HG02938 (cell line): ENCODE measurements around the gene FOXF1.

ENCODE experiments used
- ATAC-seq: cut with Tn5 transposase; IDR thresholded peaks from one replicate; pipeline ENCODE4 v1.9.1; 2021; ENCODE audit warnings: mild to moderate bottlenecking, moderate library complexity; ENCODE audit not compliant: unreplicated experiment

Gene FOXF1

DNA sequence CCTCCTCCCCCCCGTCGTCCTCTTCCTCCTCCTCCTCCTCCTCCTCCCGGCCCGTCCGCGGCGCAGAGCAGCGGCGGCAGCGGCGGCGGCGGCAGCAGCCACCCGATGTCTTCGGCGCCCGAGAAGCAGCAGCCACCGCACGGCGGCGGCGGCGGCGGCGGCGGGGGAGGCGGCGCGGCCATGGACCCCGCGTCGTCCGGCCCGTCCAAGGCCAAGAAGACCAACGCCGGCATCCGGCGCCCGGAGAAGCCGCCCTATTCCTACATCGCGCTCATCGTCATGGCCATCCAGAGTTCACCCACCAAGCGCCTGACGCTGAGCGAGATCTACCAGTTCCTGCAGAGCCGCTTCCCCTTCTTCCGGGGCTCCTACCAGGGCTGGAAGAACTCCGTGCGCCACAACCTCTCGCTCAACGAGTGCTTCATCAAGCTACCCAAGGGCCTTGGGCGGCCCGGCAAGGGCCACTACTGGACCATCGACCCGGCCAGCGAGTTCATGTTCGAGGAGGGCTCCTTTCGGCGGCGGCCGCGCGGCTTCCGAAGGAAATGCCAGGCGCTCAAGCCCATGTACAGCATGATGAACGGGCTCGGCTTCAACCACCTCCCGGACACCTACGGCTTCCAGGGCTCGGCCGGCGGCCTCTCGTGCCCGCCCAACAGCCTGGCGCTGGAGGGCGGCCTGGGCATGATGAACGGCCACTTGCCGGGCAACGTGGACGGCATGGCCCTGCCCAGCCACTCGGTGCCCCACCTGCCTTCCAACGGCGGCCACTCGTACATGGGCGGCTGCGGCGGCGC, at the start of gene FOXF1:
TSS of gene FOXF1 (plus strand) at position 63 of the 797 bp plus-strand sequence. CDS start at position 106, 43 bp downstream.
- no peak for ATAC-seq

DNA sequence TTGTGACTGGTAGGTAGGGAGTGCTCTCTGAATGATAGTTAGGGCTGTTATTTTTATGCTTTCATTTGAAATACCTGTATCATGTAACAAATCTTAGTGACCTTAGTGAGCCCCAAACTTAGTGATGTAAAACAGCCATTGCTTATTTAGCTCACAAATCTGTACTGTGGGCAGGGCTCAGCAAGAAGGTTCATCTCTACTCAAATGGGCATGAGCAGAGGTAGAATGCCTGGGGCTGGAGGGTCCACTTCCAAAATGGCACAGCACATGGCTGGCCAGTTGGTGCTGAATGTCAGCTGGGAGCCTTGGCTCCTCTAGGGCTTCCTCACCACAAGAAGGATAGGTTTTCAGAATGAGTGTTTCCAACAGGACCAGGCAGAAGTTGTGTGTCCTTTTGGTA, 49.3 kb upstream of the FOXF1 start:
- no peak for ATAC-seq

DNA sequence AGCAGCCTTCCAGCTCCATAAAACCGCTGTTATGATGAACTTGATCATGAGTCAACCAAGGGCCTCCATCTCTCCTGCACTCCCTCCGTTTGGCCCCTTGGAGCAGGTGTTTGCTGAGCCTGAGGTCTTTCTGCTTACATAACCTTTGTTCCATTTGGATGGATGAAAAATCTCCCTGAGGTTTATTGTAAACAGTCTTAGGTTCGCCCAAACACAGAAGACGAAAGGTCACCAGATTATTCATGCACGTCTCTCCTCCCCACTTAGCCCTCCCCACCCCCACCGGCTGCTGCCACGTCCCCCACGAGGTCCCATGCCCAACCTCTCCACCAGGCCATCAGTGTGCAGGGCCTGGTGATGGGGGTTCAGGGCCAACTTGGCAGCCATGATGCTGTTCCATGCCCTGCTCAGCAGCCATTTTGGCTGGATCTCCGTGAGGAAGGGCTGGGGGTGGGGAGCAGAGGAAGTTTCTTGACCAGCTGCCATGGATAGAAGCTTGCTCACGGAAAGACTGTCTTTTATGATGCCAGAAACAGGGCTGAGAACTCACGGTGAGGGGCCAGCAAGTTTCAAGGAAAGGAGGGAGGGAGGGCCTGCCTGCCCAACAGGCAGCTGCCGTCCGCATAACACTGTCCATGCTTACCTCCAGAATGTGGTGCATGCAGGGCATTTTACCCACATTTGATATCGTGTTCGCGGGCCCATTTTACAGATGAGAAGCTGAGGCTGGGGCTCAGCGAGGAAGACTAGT, 47.8 kb upstream of the FOXF1 start:
- no peak for ATAC-seq

DNA sequence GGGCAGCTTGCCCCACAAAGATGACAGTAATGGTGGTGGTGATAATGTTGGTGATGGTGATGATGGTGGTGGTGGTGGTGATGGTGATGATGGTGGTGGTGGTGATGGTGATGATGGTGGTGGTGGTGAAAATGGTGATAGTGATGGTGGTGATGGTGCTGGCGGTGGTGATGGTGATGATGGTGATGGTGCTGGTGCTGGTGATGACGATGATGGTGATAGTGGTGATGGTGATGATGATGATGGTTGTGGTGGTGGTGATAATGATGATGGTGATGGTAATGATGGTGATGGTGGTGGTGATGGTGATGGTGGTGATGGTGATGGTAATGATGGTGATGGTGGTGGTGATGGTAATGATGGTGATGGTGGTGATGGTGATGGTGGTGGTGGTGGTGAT, 46.3 kb upstream of the FOXF1 start:
- ATAC-seq, result no peak

DNA sequence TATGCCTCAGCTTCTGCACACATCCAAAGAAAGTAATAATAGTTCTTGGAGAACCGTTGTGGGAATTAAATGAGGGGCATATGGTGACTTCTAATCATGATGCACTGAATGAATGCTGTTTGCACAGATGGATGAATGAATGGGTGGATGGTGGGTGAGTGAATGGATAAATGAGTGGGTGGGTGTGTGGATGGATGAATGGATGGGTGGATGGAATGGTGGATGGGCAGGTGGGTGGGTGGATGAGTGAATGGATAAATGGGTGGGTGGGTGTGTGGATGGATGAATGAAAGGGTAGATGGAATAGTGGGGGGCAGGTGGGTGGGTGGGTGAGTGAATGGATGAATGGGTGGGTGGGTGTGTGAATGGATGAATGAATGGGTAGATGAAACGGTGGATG, 44.9 kb upstream of the FOXF1 start:
- no peak for ATAC-seq

DNA sequence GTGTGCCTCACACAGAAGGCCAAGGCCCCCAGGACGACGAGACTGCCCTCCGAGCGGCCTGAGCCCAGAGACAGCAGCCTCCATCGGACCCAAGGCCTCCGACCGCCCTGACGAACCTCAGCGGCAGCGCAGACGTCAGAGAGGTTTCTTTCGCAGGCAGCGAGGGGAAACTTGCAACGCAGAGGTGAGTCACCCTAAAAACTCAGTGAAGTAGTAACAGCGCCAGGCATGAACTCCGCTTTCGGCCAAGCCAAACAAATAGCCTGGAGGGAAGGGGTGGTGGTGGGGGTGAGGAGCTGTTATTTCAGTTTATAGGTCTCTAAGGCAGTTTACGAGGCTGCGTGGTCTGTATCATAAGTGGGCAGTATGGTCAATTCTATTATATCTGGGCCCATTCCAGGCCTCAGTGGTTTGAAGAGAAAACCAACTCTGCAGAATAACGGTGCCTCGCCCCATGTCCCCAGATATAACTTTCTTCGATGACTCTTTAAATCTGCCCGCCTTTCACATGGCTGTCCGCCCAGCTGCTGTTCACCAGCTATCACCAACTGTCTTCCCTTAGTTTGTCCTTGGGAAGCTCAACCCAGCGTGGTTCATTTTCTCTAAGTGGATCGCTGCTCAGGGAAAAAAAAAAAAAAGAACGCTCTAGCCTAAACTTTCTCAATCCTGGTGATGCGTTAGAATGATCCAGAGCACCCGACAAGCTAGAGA, 43.5 kb upstream of the FOXF1 start:
- no peak for ATAC-seq

DNA sequence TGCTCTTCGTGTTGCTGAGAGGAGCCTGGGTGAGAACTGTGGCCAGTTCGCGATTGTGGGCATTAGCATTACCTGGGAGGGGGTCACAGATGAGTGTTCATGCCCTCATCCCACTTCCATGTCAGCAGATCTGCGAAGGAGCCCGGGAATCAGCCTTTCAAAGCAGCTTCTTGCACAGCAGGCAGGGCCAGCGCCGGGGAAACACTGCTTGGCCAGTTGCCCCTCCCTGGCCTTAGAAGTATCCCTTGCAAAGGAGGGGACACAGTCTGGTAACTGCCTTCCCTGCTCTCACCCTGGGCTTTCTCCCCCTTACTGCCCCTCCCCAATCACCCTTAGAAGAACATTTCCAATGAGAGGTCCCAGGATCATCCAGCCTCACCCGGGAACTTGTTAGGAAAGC, 42.8 kb upstream of the FOXF1 start:
- no peak for ATAC-seq

DNA sequence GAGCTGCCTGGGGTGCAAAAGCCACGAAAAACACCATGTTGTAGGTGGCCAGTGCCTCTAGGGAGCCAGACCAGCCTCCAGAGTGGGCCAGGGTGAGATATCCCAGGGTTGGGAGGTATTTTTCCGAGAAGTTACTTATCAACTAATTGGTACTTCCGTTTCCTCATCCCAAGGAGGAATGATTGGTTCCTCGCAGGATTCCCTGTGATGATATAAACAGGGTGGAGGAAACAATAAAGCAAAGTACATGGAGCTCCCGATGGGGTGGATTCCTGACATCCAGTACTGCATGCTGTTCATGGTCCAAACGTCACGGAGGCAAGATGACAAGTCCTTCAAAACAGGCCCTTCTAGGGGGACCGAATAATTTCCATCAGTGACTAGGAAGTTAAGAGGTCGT, 39.4 kb upstream of the FOXF1 start:
- no peak for ATAC-seq

DNA sequence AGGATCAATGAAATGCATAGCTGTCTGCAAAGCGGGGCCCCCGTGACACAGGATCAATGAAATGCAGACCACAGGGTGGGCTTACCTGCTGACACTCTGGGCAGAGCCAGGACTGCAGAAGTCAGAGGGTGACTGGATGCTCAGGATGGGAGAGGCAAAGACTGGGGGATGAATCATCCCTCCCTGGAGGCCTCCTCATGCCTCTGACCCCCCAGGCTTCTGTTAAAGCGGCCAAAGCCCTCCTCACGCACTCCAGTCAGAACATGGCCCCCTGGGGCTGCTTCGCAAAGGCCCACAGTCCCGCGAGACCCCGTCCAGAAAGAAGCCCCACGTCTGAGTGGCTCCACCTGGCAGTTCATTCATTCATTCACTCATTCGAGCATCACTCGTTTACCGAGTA, 38.4 kb upstream of the FOXF1 start:
- no peak for ATAC-seq

DNA sequence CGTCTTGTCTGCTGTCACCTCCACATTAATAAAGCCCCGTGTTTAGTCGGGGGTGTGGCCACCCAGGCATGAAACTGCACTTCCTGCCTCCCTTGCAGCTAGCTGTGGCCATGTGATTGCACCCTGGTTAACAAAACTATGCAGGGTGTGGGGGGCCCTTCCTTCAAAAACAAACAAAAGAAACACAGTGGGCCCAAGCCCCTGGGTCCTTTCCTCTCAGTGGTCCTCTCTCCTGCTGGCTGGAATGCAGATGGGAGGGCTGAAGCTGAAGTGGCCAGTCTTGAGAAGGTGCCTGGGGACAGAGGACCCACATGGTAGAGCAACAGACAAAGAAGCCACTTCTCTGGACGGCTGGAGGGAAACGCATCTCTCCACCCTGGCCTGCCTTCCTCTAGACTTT, 38.0 kb upstream of the FOXF1 start:
- ATAC-seq, result no peak

DNA sequence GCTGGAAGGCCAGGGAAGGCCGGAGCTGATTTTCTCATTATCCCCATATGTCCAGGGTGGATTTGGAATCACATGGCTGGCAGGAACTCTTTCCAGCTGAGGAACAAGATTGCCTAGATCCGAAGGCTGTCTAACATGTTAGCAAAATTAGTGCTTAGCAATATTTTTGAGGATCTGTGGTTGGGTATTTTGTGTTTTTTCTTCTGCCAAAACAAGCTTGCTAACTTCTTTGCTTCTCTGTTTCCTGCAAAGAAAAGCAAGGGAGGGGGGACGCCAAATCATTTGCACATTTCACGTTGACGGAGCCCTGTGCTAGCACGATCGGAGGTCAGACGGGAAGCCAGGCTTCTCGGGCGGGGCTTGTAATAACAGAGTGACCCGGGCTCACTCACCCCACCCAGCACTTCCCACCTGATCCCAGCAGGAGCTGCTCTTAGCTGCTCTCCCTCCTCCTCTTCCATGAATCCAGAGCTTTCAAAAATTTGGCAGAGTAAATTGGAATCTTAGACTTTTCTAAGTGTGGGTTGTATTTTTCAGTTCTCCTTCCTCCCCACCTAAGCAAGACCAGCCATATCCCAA, 33.3 kb upstream of the FOXF1 start:
- ATAC-seq, result no peak

DNA sequence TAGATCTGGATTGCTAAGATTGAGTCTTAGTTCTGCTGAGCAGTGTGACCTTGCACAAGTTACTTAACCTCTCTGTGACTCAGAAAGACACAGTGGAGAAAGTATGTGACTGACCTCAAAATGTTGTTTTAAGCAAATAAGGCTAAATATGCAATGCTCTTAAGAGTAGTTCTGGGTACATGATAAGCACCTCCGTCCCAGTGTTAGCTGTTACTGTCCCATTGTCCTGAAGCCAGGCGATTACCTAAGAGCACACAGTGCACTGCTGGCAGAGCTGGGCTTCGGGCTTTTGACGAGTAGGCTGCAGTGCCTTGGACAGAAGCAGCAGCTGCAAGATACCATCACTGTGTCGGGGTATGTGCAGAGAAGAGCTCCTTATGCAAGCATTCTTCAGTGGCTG, 32.7 kb upstream of the FOXF1 start:
- ATAC-seq, result no peak

DNA sequence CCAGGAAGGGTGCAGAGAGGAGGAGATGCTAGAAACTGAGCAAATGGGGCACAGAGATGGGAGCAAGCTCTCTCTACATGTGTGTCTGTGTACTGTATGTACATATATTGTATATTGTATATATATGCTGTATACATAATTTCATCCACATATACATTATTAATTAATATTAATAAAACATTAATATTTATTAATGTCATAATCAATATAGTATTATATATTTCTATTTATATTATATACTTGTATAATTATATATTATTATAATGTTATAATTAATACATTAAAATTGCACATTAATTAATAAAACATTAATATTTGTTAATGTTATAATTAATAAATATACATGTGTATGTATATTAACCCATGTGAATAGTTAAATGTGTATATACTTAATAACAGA, 31.5 kb upstream of the FOXF1 start:
- no peak for ATAC-seq

DNA sequence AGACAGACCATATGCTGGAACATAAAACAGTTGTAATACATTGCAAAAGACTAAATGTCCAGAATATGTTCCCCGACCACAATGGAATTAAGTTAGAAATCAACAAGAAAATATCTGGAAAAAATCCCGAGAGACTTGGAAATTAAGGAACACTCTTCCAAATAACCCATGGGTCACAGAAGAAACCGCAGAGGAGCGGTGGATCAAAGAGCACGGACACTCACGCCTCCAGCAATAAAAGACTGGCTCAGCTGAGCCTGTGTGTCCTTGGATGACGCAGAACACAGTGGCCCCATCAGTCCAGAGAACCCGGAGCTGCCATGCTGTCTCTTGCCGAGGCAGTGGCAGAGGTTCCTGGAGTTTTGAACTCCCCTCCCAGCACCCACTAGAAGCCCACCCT, 30.9 kb upstream of the FOXF1 start:
- no peak for ATAC-seq

DNA sequence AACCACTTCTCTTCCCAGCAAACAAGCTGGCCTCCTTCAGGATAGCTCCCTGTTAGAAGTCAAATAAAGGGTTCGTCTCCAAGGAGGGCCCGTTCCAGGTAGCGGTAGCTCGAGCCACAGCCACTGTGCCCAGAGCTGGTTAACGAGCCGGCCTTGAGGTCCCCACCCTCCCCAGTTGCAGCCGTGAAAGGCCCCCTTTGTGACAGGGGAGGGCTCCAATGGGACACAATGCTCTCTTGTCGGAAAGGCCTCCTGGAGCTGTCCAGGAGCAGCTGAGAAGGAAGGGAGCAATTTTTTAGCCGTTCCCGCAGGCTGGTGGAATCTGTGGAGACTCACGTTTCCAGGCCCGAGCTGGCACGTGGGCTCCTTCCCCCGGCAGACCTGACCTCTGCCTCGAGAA, 29.9 kb upstream of the FOXF1 start:
- ATAC-seq, result no peak

DNA sequence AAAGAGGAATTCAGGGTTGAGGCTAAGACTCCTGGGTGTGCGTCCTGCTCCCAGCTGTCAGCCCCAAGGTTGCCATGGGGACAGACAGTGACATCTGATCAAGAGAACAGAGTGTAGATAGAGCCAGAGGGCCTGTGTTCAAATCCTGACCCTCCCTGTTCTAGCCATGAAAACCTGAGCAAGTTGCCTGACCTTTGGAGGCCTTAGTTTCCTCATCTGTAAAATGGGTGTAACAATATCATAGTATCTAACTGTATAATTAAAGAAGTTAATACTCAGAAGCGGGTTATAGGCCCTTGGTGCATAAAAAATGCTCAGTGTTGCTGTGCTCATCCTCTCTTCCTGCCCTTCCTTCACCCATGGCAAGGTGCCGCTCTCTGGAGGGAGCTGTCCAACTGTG, 28.7 kb upstream of the FOXF1 start:
- no peak for ATAC-seq

DNA sequence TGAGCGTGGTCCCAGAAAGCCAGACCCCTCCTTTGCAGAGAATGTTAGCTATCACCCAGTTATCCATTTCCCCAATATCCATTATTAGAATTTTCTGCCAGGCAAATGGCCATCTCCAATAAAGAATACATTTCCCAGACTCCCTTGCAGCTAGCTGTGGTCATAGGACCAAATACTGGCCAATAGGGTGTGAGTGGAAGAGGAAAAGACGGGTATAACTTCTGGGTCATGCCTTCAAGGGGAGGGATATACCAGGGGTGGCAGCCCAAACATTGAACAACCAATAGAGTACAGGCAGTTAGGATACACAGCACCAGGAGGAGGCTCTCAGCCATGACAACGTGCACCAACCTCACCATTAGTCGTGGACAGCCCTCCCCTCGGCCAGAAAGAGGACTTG, 26.1 kb upstream of the FOXF1 start:
- ATAC-seq, result no peak

DNA sequence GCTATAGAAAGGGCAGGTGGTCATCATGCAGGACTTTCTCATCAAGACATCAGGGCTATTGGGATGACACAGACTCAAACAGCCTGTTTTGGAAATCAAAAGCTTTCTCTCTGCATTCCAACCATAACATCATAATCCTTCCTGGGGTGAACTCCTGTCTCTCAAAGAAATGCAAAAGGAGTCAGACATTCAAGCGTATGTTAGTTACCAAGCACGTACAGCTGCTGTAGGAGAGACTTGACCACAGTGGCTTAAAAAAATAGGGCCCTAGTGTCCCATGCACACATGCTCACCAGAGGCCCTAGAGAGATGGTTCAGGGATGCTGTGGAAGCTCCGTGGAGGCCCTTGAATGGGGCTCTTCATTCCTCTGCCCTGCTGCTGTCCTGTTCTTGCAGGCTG, 24.6 kb upstream of the FOXF1 start:
- ATAC-seq, result no peak

DNA sequence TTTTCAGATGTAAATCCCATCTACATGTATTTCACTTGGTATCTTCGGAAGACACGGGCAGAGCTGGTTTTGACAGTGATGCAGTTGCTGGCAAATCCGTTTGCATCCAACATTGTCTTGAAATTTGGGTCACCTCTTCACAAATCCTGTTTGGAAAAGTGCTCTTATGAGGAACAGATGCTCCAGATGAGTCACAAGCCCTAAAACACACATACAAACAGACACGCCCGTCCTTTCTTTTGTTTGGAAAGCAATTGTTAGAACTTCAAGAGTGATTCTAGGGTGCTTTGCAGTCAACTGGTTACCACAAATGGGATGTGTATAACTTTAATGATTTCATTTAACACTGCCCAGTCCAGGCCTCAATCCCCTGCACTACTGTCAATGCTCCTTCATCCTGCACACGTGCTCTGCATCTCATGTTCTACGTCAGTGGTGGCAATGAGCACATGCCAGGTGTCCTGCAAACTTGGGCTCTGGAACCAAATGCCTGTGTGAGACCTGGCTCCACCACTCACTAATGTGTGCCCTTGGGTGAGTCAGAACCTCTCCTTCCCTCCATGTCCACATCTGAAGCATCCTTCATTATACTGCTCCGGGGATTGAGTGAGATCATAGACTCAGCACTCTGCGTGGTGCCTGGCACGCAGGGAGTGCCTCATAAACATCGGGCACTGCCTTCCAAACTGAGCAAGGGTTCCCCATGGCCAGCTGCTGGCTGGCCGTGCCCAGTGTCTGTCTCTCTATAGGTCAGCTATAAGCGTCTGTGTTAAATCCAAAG, 19.3 kb upstream of the FOXF1 start:
- ATAC-seq, result no peak

DNA sequence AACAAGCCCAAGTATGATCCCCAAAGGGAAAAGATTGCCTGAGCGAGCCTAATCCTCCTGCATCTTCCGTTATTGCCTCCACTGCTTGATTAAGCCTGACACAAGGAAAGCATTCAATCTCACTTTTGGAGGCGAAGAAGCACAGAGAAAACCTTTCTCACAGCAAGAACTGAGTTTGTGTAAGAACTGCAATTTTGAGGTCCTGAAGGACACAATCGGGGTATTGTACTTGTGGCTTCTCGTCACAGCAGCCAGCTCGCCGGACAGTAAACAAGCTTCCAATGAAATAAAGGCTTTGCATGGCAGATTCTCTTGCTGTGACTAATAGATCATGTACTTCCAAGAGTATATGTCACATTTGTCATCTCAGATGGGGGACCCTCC, 18.7 kb upstream of the FOXF1 start:
- no peak for ATAC-seq
